Liver (tissue), 9 donors: ENCODE measurements around the gene FLT1. TPM values are rescaled to one million over a fixed set of nuclear protein-coding genes. Genes with fewer than 3 reads are reported as not detected.

Experiments used
- DNase-seq: peaks from one replicate; pipeline ENCODE4 v3.0.0-alpha.2; 2017; ENCODE audit warnings: low spot score
- H3K27ac ChIP-seq, 2 donors: one replicate each; pipeline ENCODE4 v1.7.0; 2013; ENCODE audit warnings: inconsistent platforms in 2 of 2, low read length in 2 of 2, control low read depth in 1 of 2, low read depth in 1 of 2, mild to moderate bottlenecking in 1 of 2
- H3K27me3 ChIP-seq, 4 donors: one replicate each; pipeline versions ENCODE4 v1.6.1 to v1.7.0; 2013; ENCODE audit warnings: low read length in 3 of 4, inconsistent platforms in 1 of 4, mild to moderate bottlenecking in 1 of 4, moderate library complexity in 1 of 4; ENCODE audit not compliant: control insufficient read depth in 4 of 4, insufficient read depth in 4 of 4
- H3K36me3 ChIP-seq, 4 donors: one replicate each; pipeline versions ENCODE4 v1.6.1 to v1.7.0; 2013; ENCODE audit warnings: low read length in 3 of 4, mild to moderate bottlenecking in 3 of 4, low read depth in 1 of 4, moderate library complexity in 1 of 4; ENCODE audit not compliant: control insufficient read depth in 4 of 4, insufficient read depth in 3 of 4
- H3K4me1 ChIP-seq, 4 donors: one replicate each; pipeline versions ENCODE4 v1.6.1 to v1.7.0; 2013; ENCODE audit warnings: low read length in 3 of 4, mild to moderate bottlenecking in 3 of 4, moderate library complexity in 1 of 4; ENCODE audit not compliant: control insufficient read depth in 4 of 4, insufficient read depth in 4 of 4
- H3K4me3 ChIP-seq, 3 donors: one replicate each; pipeline versions ENCODE4 v1.6.1 to v1.7.0; 2013; ENCODE audit warnings: low read length in 3 of 3, control low read depth in 1 of 3, low read depth in 1 of 3, mild to moderate bottlenecking in 1 of 3
- H3K9ac ChIP-seq, 2 donors: one replicate each; pipeline ENCODE4 v1.7.0; 2013; ENCODE audit warnings: low read length in 2 of 2, mild to moderate bottlenecking in 2 of 2, moderate library complexity in 2 of 2, control low read depth in 1 of 2, low read depth in 1 of 2
- H3K9me3 ChIP-seq, 4 donors: one replicate each; pipeline versions ENCODE4 v1.6.1 to v1.7.0; 2013; ENCODE audit warnings: low read length in 3 of 4; ENCODE audit not compliant: control insufficient read depth in 4 of 4
- ATF3 ChIP-seq: IDR thresholded peaks from 2 replicates; pipeline ENCODE4 v1.6.1; 2016; ENCODE audit warnings: antibody characterized with exemption
- EGR1 ChIP-seq, 2 donors: IDR thresholded peaks; 2 replicates each; pipeline ENCODE4 v1.6.1; 2016 to 2018; ENCODE audit warnings: antibody characterized with exemption in 2 of 2, low read depth in 2 of 2
- FOXA1 ChIP-seq: IDR thresholded peaks from 2 replicates; pipeline ENCODE4 v1.6.1; 2016; ENCODE audit warnings: antibody characterized with exemption
- FOXA2 ChIP-seq: IDR thresholded peaks from 2 replicates; pipeline ENCODE4 v1.6.1; 2016; ENCODE audit warnings: antibody characterized with exemption
- GABPA ChIP-seq, 2 donors: IDR thresholded peaks in 1 of 2; conservative IDR thresholded peaks in 1 of 2; 2 replicates each; pipeline ENCODE4 v1.6.1; 2016; ENCODE audit warnings: antibody characterized with exemption in 2 of 2, mild to moderate bottlenecking in 1 of 2, moderate library complexity in 1 of 2
- HNF4A ChIP-seq, 2 donors: conservative IDR thresholded peaks; 2 replicates each; pipeline ENCODE4 v1.6.1; 2016; ENCODE audit warnings: antibody characterized with exemption in 2 of 2, mild to moderate bottlenecking in 2 of 2
- HNF4G ChIP-seq: IDR thresholded peaks from 2 replicates; pipeline ENCODE4 v1.6.1; 2016; ENCODE audit warnings: antibody characterized with exemption
- JUND ChIP-seq, 2 donors: IDR thresholded peaks; 2 replicates each; pipeline ENCODE4 v1.6.1; 2016; ENCODE audit warnings: antibody characterized with exemption in 2 of 2
- NR2F2 ChIP-seq: IDR thresholded peaks from 2 replicates; pipeline ENCODE4 v1.6.1; 2016; ENCODE audit warnings: antibody characterized with exemption
- RAD21 ChIP-seq, 2 donors: IDR thresholded peaks; 2 replicates each; pipeline ENCODE4 v1.6.1; 2016; ENCODE audit warnings: antibody characterized with exemption in 2 of 2, mild to moderate bottlenecking in 2 of 2
- REST ChIP-seq: IDR thresholded peaks from 2 replicates; pipeline ENCODE4 v1.6.1; 2016; ENCODE audit warnings: antibody characterized with exemption, mild to moderate bottlenecking
- RXRA ChIP-seq, 2 donors: IDR thresholded peaks; 2 replicates each; pipeline ENCODE4 v1.6.1; 2017 to 2018; ENCODE audit warnings: antibody characterized with exemption in 2 of 2, mild to moderate bottlenecking in 1 of 2
- SP1 ChIP-seq: IDR thresholded peaks from 2 replicates; pipeline ENCODE4 v1.6.1; 2018; ENCODE audit warnings: antibody characterized with exemption, mild to moderate bottlenecking
- TAF1 ChIP-seq: conservative IDR thresholded peaks from 2 replicates; pipeline ENCODE4 v1.6.1; 2016; ENCODE audit warnings: antibody characterized with exemption, mild to moderate bottlenecking
- YY1 ChIP-seq: IDR thresholded peaks from 2 replicates; pipeline ENCODE4 v1.6.1; 2016; ENCODE audit warnings: antibody characterized with exemption, mild to moderate bottlenecking
- WGBS: extraction: QIAGEN DNeasy Blood & Tissue Kit; methylation state at CpG from one replicate; pipeline ENCODE4 v1.1.7; 2013; 5-methylcytosine and 5-hydroxymethylcytosine counted together
- polyA plus RNA-seq, 2 donors: library from polyadenylated mRNA; stranded (reverse) in 1 of 2; unstranded in 1 of 2; fragments of 200-250 nt in 1 of 2; fragments of >200 nt in 1 of 2; fragmentation: Nextera tagmentation in 1 of 2; extraction: Ambion mirVana in 1 of 2; gene quantifications; one replicate each; pipeline versions ENCODE4 v1.2.1 to v1.2.3, GENCODE V29; 2013 to 2015
- total RNA-seq, 2 donors: library from RNA; depleted of rRNA; stranded (reverse); fragments of >200 nt; gene quantifications; one replicate each; pipeline ENCODE4 v1.2.3, GENCODE V29; 2014
- TF ChIP-seq, protein P1 (sequence below): IDR thresholded peaks from 2 replicates; pipeline ENCODE4 v1.6.1; 2016; ENCODE audit warnings: antibody characterized with exemption
- TF ChIP-seq, protein P2 (sequence below): IDR thresholded peaks from 2 replicates; pipeline ENCODE4 v1.6.1; 2016; ENCODE audit warnings: antibody characterized with exemption
- TF ChIP-seq, protein P3 (sequence below): fragments of 150-350 bp; IDR thresholded peaks from 2 replicates; pipeline ENCODE4 v1.5.1; 2017; ENCODE audit warnings: improper control_type of control experiment, low read depth, low read length; ENCODE audit not compliant: missing input control
- donor health status: healthy.
- donor health status: healthy.
- donor health status: healthy.
- donor health status: healthy.
- donor health status: healthy.

The FLT1 gene
- total and polyA plus RNA-seq, 4 donors = 4.1 to 19.7 (median 9.3) TPM

- TF ChIP-seq, protein P1, sequence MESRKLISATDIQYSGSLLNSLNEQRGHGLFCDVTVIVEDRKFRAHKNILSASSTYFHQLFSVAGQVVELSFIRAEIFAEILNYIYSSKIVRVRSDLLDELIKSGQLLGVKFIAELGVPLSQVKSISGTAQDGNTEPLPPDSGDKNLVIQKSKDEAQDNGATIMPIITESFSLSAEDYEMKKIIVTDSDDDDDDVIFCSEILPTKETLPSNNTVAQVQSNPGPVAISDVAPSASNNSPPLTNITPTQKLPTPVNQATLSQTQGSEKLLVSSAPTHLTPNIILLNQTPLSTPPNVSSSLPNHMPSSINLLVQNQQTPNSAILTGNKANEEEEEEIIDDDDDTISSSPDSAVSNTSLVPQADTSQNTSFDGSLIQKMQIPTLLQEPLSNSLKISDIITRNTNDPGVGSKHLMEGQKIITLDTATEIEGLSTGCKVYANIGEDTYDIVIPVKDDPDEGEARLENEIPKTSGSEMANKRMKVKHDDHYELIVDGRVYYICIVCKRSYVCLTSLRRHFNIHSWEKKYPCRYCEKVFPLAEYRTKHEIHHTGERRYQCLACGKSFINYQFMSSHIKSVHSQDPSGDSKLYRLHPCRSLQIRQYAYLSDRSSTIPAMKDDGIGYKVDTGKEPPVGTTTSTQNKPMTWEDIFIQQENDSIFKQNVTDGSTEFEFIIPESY = no peak
- no peak for TF ChIP-seq FOXA2
- TF ChIP-seq ATF3 = no peak
- TF ChIP-seq SP1 = no peak
- no peak for TF ChIP-seq GABPA (IDR thresholded peaks at IDR 0.05 in 1 of 2, conservative IDR thresholded peaks at IDR 0.05 in 1 of 2)
- TF ChIP-seq FOXA1 = no peak
- no peak for TF ChIP-seq NR2F2
- no peak for TF ChIP-seq RXRA (IDR thresholded peaks at IDR 0.05)
- no peak for TF ChIP-seq YY1
- TF ChIP-seq, protein P2, sequence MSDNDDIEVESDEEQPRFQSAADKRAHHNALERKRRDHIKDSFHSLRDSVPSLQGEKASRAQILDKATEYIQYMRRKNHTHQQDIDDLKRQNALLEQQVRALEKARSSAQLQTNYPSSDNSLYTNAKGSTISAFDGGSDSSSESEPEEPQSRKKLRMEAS = no peak
These were observed 80.9 kb downstream of the FLT1 start (continued) for GRCh38 chr13:28413999-28414398.

- Histone ChIP-seq H3K36me3 (no peaks in the 10 kb centered on the region), H3K27ac (peak overlapping the region in 1 of 2 donors; percentile 12), H3K4me1 (no peaks in the 10 kb centered on the region), H3K9me3 (no peaks in the 10 kb centered on the region), H3K4me3 (no peak overlapping the region), H3K9ac (no peak overlapping the region), H3K27me3 (peaks cover 0 to 2% (median 0%) of the 10 kb centered on the region in 4 donors)
- WGBS = 77% methylated on average over 8 of the region's 8 CpGs
- no peak for DNase-seq
- TF ChIP-seq RAD21 (IDR thresholded peaks at IDR 0.05) = peak in 1 of 2 donors; percentile 15
- peak; percentile 66 for TF ChIP-seq NR2F2
- no peak for TF ChIP-seq JUND (IDR thresholded peaks at IDR 0.05)
These were observed 81.9 kb downstream of the FLT1 start for GRCh38 chr13:28412981-28413380.

DNA sequence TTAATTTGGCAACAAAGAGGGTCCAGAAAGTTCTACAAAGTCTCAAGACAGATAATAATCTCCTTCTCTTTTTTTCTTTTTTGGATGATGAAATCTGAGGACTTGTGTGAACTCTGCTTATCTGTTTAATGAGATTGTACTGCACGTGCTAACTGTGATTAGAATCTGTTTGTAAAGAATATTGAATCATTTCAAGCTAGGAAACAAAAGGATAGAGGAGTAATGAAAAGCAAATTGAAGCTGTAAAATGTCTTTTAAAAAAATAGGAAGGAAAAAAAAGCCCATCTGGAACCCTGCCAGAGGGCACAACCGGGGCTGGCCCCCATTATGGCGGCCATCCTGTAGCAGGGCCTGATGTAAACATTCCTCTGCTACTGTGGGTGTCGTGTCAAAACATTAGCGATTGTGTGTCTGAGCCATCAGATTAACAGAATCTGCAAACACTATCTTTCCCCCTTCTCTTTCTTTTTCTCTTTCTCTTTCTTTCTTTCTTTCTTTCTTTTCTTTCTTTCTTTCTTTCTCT lies 83.0 kb downstream of the FLT1 start:
- peaks cover 0 to 2% (median 0%) of the 10 kb centered on the region in 4 donors for H3K27me3 ChIP-seq
- TF ChIP-seq FOXA1 = no peak
- no peak for TF ChIP-seq ATF3
- no peak for TF ChIP-seq TAF1
- TF ChIP-seq GABPA (IDR thresholded peaks at IDR 0.05 in 1 of 2, conservative IDR thresholded peaks at IDR 0.05 in 1 of 2) = no peak
- TF ChIP-seq, protein P3, sequence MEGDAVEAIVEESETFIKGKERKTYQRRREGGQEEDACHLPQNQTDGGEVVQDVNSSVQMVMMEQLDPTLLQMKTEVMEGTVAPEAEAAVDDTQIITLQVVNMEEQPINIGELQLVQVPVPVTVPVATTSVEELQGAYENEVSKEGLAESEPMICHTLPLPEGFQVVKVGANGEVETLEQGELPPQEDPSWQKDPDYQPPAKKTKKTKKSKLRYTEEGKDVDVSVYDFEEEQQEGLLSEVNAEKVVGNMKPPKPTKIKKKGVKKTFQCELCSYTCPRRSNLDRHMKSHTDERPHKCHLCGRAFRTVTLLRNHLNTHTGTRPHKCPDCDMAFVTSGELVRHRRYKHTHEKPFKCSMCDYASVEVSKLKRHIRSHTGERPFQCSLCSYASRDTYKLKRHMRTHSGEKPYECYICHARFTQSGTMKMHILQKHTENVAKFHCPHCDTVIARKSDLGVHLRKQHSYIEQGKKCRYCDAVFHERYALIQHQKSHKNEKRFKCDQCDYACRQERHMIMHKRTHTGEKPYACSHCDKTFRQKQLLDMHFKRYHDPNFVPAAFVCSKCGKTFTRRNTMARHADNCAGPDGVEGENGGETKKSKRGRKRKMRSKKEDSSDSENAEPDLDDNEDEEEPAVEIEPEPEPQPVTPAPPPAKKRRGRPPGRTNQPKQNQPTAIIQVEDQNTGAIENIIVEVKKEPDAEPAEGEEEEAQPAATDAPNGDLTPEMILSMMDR = no peak
- no peak for TF ChIP-seq HNF4A (conservative IDR thresholded peaks at IDR 0.05)
- no peak for TF ChIP-seq HNF4G
- no peak for TF ChIP-seq FOXA2
- TF ChIP-seq EGR1 (IDR thresholded peaks at IDR 0.05; ENCODE audit: low read depth in 2 of 2) = no peak
- no peak for TF ChIP-seq RXRA (IDR thresholded peaks at IDR 0.05)
- TF ChIP-seq YY1 = no peak
- TF ChIP-seq, protein P1 = no peak
- no peak for TF ChIP-seq REST
- TF ChIP-seq, protein P2 = no peak
- TF ChIP-seq NR2F2 = no peak
- TF ChIP-seq JUND (IDR thresholded peaks at IDR 0.05) = no peak
- no peak for TF ChIP-seq RAD21 (IDR thresholded peaks at IDR 0.05)
- no peak for TF ChIP-seq SP1
- 40% methylated on average over 5 of the region's 5 CpGs for WGBS
- no peaks in the 10 kb centered on the region for H3K9me3 ChIP-seq
- DNase-seq = no peak
- H3K4me1 ChIP-seq = no peaks in the 10 kb centered on the region
- H3K9ac ChIP-seq = no peak overlapping the region
- no peaks in the 10 kb centered on the region for H3K36me3 ChIP-seq
- H3K27ac ChIP-seq = no peak overlapping the region
- H3K4me3 ChIP-seq = no peak overlapping the region
